HG02884 (cell line): ENCODE measurements around the gene ZNF484.
"Not testable (repeated sequence)": the region's sequence is repeated elsewhere in the genome, so short reads cannot be mapped to it uniquely, and the experiment has no call there.

Experiments
- ATAC-seq: cut with Tn5 transposase; IDR thresholded peaks from one replicate; pipeline ENCODE4 v1.9.1; 2021; ENCODE audit warnings: mild to moderate bottlenecking, moderate library complexity; ENCODE audit not compliant: unreplicated experiment

The ZNF484 gene

DNA sequence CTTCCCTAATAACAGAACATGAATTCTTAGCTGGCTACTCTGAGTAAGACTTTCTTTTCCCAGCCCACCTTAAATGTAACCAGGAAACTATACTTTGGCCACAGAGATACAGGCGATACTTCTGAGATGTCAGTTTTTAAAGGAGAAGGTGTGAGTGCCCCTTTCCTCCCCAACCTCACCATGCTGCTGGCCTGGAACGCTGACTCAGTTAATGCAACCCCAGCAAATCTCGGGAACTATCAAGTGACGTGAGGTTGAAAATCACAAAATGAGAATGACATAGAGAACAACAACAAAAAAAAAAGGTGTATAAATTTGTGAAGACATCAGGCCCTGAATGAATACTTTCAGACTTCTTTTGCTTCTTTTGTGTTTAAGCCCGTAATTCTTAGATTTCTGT lies 13.7 kb downstream of the ZNF484 start:
- no peak for ATAC-seq

DNA sequence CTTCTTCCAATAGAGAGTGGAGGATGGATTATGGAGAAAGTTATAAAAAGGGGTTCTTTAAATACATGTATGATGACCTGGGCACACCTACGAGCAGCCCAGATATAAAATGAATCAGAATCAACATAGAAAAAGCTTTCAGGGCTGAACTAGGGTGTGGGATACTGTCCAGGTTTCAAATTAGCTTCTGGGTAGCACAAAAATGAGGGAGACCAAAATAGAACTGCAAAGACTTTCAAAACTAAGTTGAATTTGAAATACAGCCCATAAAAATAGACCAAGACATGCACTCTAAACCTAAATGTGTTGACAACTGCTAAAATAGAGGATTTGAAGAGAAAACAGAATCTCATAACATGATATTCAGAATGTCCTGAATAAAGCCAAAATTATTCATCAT lies 17.0 kb downstream of the ZNF484 start:
- no peak for ATAC-seq

GRCh38 chr9:92857236-92857635 lies 20.6 kb downstream of the ZNF484 start:
- no peak for ATAC-seq

GRCh38 chr9:92853716-92854115 lies 24.1 kb downstream of the ZNF484 start:
- no peak for ATAC-seq

- no peak for ATAC-seq
Observed at GRCh38 chr9:92850898-92851297, 26.9 kb downstream of the ZNF484 start.

GRCh38 chr9:92848740-92849139 lies 29.1 kb downstream of the ZNF484 start:
- ATAC-seq: not testable (repeated sequence)

GRCh38 chr9:92846662-92847145 lies 31.1 kb downstream of the ZNF484 start:
- ATAC-seq: no peak

DNA sequence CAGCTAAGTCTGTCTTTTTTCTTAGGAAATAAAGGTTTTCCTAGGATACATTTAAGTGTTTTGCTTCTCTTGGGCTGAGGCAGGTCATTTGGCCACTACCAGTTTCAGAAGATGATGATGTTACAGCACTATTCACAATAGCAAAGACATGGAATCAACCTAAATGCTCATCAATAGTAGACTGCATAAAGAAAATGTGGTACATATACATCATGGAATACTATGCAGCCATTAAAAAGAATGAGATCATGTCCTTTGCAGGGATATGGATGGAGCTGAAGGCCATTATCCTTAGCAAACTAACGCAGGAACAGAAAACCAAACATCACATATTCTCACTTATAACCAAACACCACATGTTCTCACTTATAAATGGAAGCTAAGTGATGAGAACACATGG lies 39.4 kb downstream of the ZNF484 start:
- ATAC-seq: not testable (repeated sequence)

DNA sequence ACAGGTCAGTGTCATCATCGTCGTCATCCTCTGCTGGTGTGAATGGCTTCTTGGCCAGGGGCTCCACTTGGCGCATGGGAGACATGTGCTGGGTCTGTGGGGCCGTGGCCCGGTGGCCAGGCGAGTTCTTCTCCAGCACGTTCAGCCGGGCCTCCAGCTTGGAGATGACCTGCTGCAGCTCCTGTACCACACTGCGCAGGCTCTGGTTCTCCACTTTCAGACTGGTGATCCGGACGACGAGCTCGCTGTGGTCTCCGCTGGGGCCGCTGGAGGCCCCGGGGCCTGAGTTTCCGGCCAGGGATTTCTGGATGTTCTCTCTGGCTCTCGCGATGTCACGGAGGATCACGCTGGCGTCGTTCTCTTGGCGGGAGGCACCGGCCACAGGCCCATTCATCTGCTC lies 40.6 kb downstream of the ZNF484 start:
- no peak for ATAC-seq

GRCh38 chr9:92829420-92829819 lies 48.4 kb downstream of the ZNF484 start:
- no peak for ATAC-seq

DNA sequence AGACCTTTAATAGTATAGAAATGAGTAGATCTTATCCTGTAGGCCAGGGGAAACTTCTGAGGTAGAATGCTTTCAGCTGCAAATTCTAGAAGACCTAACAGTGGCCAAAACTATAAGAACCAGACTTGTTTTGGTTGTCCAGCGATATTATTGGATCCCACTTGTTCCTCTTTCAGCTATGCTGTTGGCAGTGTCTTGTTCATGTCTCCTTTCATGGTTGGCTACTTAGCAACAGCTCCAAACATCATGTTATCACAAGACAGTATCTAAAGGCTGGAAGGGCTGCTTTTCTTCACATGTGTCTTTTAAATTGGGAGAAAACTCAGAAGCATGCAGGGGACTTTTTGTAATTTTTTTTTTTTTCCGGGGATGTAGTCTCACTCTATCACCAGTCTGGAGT lies 52.8 kb downstream of the ZNF484 start:
- not testable (repeated sequence) for ATAC-seq

DNA sequence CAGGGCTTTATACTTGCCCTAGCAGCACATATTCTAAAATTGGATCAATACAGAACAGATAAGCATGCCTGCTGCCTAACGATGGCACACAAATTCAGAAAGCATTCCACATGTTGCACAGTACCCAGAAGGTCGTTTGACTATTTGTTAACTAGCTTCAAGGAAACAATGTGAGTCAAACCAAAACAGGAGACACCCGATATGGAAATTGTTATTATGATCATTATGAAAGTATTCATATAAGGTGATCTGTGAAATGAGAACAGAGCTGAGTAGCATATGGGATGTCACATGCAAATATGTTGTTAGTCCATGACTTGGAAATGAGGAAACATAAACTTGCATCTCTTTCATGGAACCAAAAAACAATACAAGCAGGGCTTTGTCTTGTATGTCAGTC lies 56.9 kb downstream of the ZNF484 start:
- ATAC-seq: no peak

- ATAC-seq: not testable (repeated sequence)
Observed at GRCh38 chr9:92819898-92820297, 57.9 kb downstream of the ZNF484 start.

- ATAC-seq: not testable (repeated sequence)
Observed at GRCh38 chr9:92809629-92810326, 68.1 kb downstream of the ZNF484 start.

DNA sequence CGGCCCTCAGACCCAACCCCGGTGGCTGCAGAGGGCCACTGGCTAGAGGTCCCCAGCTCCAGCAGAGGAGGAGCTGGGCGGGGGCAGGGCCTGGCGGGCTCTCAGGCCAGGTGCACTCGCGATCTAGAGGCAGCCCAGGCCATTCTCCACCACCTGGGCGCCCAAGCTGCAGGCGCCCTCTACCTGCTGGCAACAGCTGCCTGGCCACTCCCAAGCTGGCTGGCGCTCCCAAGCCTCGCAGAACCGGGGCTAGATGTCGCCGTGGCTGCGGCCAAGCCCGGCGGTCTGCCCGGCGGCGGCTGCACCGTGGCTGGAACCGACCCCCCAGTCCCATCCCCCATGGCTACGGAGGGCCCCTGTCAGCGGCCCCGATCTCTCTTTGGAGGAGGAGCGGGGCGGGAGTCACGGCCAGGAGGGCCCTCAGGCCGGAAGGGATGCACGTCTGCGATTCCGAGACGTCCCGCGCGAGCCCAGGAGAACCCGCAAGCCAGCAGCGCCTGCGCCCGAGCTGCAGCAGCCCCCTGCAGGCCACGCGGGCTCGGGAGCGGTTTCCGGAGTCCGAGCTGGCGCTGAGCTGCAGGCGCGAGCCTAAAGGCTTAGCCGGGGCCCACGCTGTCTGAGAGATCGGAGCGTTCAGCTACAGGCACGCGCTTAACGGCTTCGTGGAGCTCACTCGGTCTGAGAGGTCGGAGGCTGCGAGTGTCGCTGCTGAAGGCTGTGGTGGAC lies 68.9 kb downstream of the ZNF484 start:
- ATAC-seq: no peak

DNA sequence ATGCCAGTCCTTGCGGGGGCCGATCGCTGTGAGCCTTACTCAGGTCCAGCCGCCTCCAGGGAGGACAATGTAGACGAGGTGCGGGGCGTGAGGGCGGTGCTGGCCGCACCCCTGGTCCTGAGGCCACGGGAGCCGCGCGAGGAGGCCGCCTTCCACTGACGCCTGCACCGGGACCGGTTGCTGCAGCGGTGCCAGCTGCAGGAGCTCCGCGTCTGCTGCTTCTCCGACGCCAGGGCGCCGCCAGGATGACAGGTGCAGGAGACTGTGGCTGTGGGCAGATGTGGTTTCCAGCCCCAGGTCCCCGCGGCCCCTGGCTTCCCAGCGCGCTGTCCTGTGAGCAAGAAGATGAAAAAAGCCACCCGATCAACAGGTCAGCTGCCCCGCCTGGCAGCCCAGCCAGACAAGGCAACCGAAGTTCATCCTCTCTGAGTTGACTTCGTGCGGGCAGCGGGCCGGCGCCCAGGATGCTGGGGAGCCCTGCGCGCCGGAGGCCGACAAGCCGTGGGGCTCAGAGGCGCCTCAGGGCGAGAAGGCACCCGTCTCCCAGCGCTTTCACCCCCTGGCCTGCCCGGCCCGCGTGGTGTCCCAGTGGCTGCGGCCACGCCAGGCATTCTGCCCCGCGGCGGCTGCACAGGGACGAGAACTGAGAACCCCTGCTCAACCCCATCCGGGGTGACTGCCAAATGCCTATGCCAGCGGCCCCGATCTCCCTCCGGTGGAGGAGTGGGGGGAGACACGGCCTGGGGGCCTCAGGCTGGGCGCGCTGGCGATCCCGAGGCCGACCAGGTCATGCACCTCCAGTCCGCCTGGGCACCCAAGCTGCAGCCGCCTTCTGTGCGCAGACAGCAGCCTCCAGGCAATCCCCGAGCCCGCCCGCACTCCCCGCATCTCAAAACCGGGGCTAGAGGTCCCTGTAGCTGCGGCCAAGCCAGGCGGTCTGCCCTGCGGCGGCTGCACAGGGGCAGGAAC lies 69.8 kb downstream of the ZNF484 start:
- no peak for ATAC-seq

DNA sequence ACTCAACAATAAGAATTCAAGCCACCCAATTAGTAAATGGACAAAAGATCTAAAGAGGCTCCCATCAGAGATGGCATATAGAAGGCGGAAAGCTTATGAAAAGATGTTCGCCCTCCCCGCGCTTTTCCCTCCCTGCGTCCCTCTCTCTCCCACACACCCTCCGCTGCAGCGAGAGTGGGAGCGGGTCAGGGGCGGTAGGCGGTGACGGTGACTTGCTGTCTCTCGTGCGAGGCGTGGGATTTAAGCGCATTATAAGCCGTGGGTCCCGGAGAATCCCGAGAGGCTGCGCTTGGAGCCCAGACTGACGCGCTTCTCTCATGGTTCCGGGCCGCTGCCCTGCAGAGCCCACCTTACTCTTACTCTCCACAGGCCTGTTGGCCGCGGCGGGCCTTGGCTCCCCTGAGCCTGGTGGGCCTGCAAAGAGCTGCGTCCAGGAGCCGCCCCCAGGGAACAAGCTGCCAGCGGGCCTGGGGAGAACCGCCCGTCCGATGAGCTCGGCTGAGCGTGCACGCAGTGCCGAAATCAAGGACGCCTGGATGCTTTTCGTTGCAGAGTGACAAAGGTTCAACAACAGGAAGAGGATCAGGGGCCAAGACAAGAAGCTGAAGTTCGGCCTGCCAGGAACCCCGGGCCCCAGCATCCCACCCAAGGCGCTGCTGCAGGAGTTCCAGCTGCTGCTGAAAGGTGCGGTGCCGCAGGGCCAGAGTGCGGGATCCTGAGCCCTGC lies 70.6 kb downstream of the ZNF484 start:
- ATAC-seq: no peak

GRCh38 chr9:92804727-92805126 lies 73.1 kb downstream of the ZNF484 start:
- no peak for ATAC-seq

GRCh38 chr9:92798358-92798757 lies 79.5 kb downstream of the ZNF484 start:
- no peak for ATAC-seq

- ATAC-seq: not testable (repeated sequence)
Observed at GRCh38 chr9:92796337-92796804, 81.5 kb downstream of the ZNF484 start.
